Measurements from ENCODE around the gene CFAP251. TPM values are rescaled to one million over a fixed set of nuclear protein-coding genes. Genes with fewer than 3 reads are reported as not detected.

Gene CFAP251
- total and polyA plus RNA-seq, 10 of the 15 experiments (the other 5 are each of a cell fraction or from before 2014, with no cell fraction given) = 0.10 to 0.97 (median 0.64) TPM

DNA sequence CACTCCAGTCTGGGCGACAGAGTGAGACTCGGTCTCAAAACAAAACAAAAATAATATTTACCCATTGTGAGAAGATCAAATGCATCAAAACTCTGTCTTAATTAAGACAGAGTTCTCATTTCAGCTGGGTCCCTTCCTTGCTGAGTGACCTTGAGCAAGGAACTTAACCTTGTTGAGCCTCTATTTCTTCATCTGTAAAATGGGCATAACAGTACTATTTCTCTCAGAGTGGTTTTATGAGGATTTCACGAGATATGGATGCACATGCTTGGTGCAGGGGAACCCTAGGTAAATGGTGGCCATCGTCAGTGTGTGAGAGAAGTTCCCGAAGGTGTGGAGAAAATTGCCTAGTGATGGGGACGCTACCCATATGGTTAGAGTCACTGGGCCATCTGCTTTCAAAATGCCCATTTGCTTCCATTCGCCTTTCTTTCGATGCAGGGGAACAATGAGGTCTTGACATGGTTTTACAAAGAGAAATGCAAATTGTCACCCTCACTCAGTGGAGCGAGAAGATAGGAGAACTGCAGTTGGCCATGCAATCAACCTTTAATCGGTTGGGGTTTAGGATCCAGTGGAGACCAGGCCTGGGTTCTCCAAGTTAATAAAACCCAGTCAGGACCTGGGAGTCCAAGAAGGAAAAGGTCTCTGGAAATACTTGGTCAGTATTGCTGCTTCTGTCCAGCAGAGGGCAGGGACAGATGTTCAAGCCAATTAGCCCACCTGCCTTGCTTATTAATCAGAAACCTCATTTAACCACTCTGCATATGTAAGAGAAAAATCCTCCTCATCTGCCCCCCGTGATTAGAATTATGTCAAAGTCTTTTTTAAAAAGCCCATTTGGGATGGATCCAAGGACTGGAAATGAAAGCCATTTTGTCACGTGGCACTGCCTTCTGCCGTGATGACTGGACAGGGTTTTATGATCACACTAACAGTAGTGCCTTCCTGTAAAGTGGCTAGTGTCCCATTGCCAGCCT, 37.2 kb downstream of the CFAP251 start (continued):
- TF ChIP-seq EZH2 (IDR thresholded peaks at IDR 0.05; ENCODE audit: borderline replicate concordance, control insufficient read depth, low read depth, low read length) (no peak), CTCF (IDR thresholded peaks at IDR 0.05 in 2 of 3, conservative IDR thresholded peaks at IDR 0.05 in 1 of 3; ENCODE audit: control insufficient read depth in 2 of 3, extremely low read depth in 1 of 3, insufficient read depth in 1 of 3, low read depth in 3 of 3, low read length in 3 of 3) (peak; percentile 28 to 37 (median 36); a peak in 4 of 6 replicates), BMI1 (IDR thresholded peaks at IDR 0.05; ENCODE audit: borderline replicate concordance) (no peak), KAT2A (conservative IDR thresholded peaks at IDR 0.05; ENCODE audit: control insufficient read depth, low read depth, low read length) (no peak)

GRCh38 chr12:121957861-121958515, 39.6 kb downstream of the CFAP251 start:
- FAIRE-seq = no peak
- no peak overlapping the region for H3K4me3 ChIP-seq
- TF ChIP-seq IRF4 (IDR thresholded peaks at IDR 0.05; ENCODE audit: low read depth, low read length) (no peak), RBBP5 (conservative IDR thresholded peaks at IDR 0.05) (no peak)

More at GRCh38 chr12:121957861-121958515, 39.6 kb downstream of the CFAP251 start:
- ChIA-PET SMC1A (ENCODE audit: uncharacterized antibody, unreplicated experiment) (interaction anchor here (0.6 kb wide), 1 partner anchor 11 kb away, joined by 3 read pairs; no protein-coding TSS in a partner anchor), CTCF (interaction anchor here (0.7 to 1.6 kb wide), 2 partner anchors 39 to 163 kb away, joined by 3 read pairs; partner anchors contain the start of gene CFAP251), RAD21 (ENCODE audit: unreplicated experiment) (no interaction called here), POLR2A (no interaction called here)
- BruUV-seq (replicated peaks) = no TSS peak
- Histone ChIP-seq H3K4me1 (ENCODE audit: control insufficient read depth, insufficient read depth, low read length) (no peaks in the 10 kb centered on the region), H3K9ac (ENCODE audit: control insufficient read depth, insufficient read depth, low read length) (no peak overlapping the region), H3K79me2 (ENCODE audit: control insufficient read depth, insufficient read depth, low read length) (no peaks in the 10 kb centered on the region), H3K9me3 (replicated peaks; ENCODE audit: control insufficient read depth, insufficient read depth, low read length) (no peaks in the 10 kb centered on the region; the same call in 2 of the 3 replicates), H3K4me2 (ENCODE audit: control insufficient read depth, insufficient read depth) (no peak overlapping the region), H3K36me3 (ENCODE audit: control insufficient read depth in 2 of 2, insufficient read depth in 2 of 2, low read length in 1 of 2) (no peaks in the 10 kb centered on the region), H2AFZ (ENCODE audit: control insufficient read depth, low read depth, low read length) (no peak overlapping the region), H4K20me1 (ENCODE audit: control insufficient read depth, insufficient read depth) (no peaks in the 10 kb centered on the region), H3K27me3 (replicated peaks in 1 of 2; ENCODE audit: control insufficient read depth in 2 of 2, insufficient read depth in 2 of 2, low read length in 1 of 2) (no peaks in the 10 kb centered on the region), H3K27ac (ENCODE audit: control insufficient read depth, insufficient read depth) (no peak overlapping the region)
- in situ Hi-C loops (cut with MboI) (no loop called here), intact Hi-C loops (cut with micrococcal nuclease; ENCODE audit: unreplicated experiment) (no loop called here)
- ATAC-seq (no peak), DNase-seq (ENCODE audit: low read depth, low spot score) (no peak)
- WGBS (ENCODE audit: insufficient coverage, insufficient replicate concordance, low lambda C conversion rate, missing lambda C conversion rate) = 63% methylated on average over 6 of the region's 6 CpGs

All from GM12878 (cell line).